A673 (cell line): ENCODE measurements around the gene FPR2.

Source experiments
- CTCF ChIP-seq: fragments of 300-800, 200-600 bp; sonication (generic); conservative IDR thresholded peaks from 2 replicates; pipeline ENCODE4 v1.5.1; 2017; ENCODE audit warnings: low read depth, mild to moderate bottlenecking, antibody characterized with exemption, low read length, moderate library complexity, mixed read lengths
- EZH2 ChIP-seq: fragments of 200-600 bp; sonication (generic); IDR thresholded peaks from 2 replicates; pipeline ENCODE4 v1.6.1; 2017; ENCODE audit warnings: borderline replicate concordance, low read depth, mild to moderate bottlenecking, mixed read lengths, antibody characterized with exemption, low read length; ENCODE audit not compliant: poor library complexity, severe bottlenecking

GRCh38 chr19:51713319-51714285 lies 47.4 kb upstream of the FPR2 start:
- no peak for TF ChIP-seq CTCF
- TF ChIP-seq EZH2 = no peak
